CD4-positive, alpha-beta memory T cell (primary cell): ENCODE measurements around the gene LAG3. TPM values are rescaled to one million over a fixed set of nuclear protein-coding genes. Genes with fewer than 3 reads are reported as not detected.
A peak's percentile ranks its signal among the peaks of the same experiment; 100 is the strongest.

Experiments
- CTCF ChIA-PET: fragments of 350-600 bp; sonication (Branson Sonifier 250); formaldehyde crosslinking; loops from one replicate; lab custom pipeline; 2021; ENCODE audit warnings: inconsistent platforms; ENCODE audit not compliant: partially characterized antibody; lab: Charles Lee
- POLR2A ChIA-PET: fragments of 350-600 bp; sonication (Branson Sonifier 250); formaldehyde crosslinking; loops from one replicate; lab custom pipeline; 2021; ENCODE audit not compliant: partially characterized antibody; lab: Charles Lee
- DNase-seq, 5 donors: peaks; one replicate each; pipeline versions ENCODE4 v3.0.0 to v3.0.0-alpha.2; 2020 to 2022; ENCODE audit warnings: mixed read lengths in 1 of 5
- H3K27ac ChIP-seq: one replicate; pipeline ENCODE4 v1.7.0; 2013; ENCODE audit warnings: low read depth, low read length
- H3K27me3 ChIP-seq: 2 replicates; pipeline ENCODE4 v1.7.0; 2013; ENCODE audit warnings: mild to moderate bottlenecking, low read length, moderate library complexity; ENCODE audit not compliant: insufficient read depth
- H3K36me3 ChIP-seq: 2 replicates; pipeline ENCODE4 v1.7.0; 2013; ENCODE audit warnings: mild to moderate bottlenecking, low read length, moderate library complexity; ENCODE audit not compliant: insufficient read depth
- H3K4me1 ChIP-seq: 2 replicates; pipeline ENCODE4 v1.7.0; 2013; ENCODE audit warnings: mild to moderate bottlenecking, low read length, moderate library complexity; ENCODE audit not compliant: insufficient read depth
- H3K4me3 ChIP-seq, 2 donors: one replicate each; pipeline ENCODE4 v1.7.0; 2013; ENCODE audit warnings: low read length in 2 of 2, mild to moderate bottlenecking in 1 of 2
- H3K9me3 ChIP-seq, 2 donors: one replicate each; pipeline ENCODE4 v1.7.0; 2013; ENCODE audit warnings: low read length in 2 of 2, control low read depth in 1 of 2; ENCODE audit not compliant: control insufficient read depth in 1 of 2
- H3K27ac Mint-ChIP-seq, 7 donors: one replicate each; pipeline ENCODE4 v1.8.0; 2020 to 2021; ENCODE audit warnings: mixed read lengths in 7 of 7, mild to moderate bottlenecking in 6 of 7, inconsistent platforms in 3 of 7, moderate library complexity in 3 of 7
- H3K27me3 Mint-ChIP-seq, 2 donors: one replicate each; pipeline ENCODE4 v1.8.0; 2020 to 2021; ENCODE audit warnings: mixed read lengths in 2 of 2
- H3K36me3 Mint-ChIP-seq, 2 donors: one replicate each; pipeline ENCODE4 v1.8.0; 2020 to 2021; ENCODE audit warnings: mixed read lengths in 2 of 2, inconsistent platforms in 1 of 2, mild to moderate bottlenecking in 1 of 2
- H3K4me1 Mint-ChIP-seq, 4 donors: one replicate each; pipeline ENCODE4 v1.8.0; 2020 to 2021; ENCODE audit warnings: mixed read lengths in 4 of 4, mild to moderate bottlenecking in 1 of 4
- H3K4me3 Mint-ChIP-seq, 8 donors: one replicate each; pipeline ENCODE4 v1.8.0; 2020 to 2021; ENCODE audit warnings: mixed read lengths in 8 of 8, mild to moderate bottlenecking in 7 of 8, moderate library complexity in 6 of 8, inconsistent platforms in 3 of 8
- H3K9me3 Mint-ChIP-seq, 8 donors: one replicate each; pipeline ENCODE4 v1.8.0; 2020 to 2021; ENCODE audit warnings: mixed read lengths in 8 of 8, mild to moderate bottlenecking in 5 of 8, inconsistent platforms in 3 of 8, moderate library complexity in 1 of 8
- intact Hi-C: fragments of 100-400 bp; cut with micrococcal nuclease; formaldehyde crosslinking; loops from one replicate; pipeline ENCODE4 v1.15.1; 2023
- polyA plus RNA-seq, 2 donors: library from polyadenylated mRNA; unstranded; fragments of 300-500 nt; fragmentation: Illumina TruSeq; gene quantifications; one replicate each; pipeline ENCODE4 v1.2.3, GENCODE V29; 2021
- total RNA-seq, 2 experiments: library from RNA; stranded (reverse); gene quantifications; one replicate each; pipeline ENCODE4 v1.2.3, GENCODE V29; 2021

The LAG3 gene
- total and polyA plus RNA-seq, 4 experiments from 2014 or later = 2.4 to 8.3 (median 4.4) TPM

DNA sequence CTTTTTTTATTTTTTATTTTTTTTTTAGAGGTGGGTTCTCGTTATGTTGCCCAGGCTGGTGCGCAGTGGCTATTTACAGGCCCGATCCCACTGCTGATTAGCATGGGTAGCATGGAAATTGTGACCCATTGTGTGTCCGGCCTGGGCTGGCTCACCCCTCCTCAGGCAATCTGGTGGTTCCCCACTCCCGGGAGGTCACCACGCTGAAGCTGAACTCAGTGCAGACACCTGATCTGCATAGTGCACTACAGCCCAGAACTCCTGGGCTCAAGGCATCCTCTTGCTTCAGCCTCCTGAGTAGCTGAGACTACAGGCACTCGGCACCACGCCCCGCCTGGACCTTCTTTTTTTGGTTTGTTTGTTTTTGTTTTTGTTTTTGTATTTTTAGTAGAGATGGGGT, 11.5 kb downstream of the LAG3 start:
- Histone ChIP-seq H3K27ac (no peak overlapping the region), H3K4me1 (peaks cover 51% of the 10 kb centered on the region), H3K9me3 (no peaks in the 10 kb centered on the region), H3K27me3 (no peaks in the 10 kb centered on the region), H3K4me3 (no peak overlapping the region), H3K36me3 (no peaks in the 10 kb centered on the region)
- Mint-ChIP-seq H3K4me1 (peaks cover 23 to 74% (median 53%) of the 10 kb centered on the region in 4 donors), H3K9me3 (no peaks in the 10 kb centered on the region), H3K27me3 (peaks cover 0 to under 1% of the 10 kb centered on the region in 2 donors), H3K36me3 (no peaks in the 10 kb centered on the region), H3K27ac (peak overlapping the region in 5 of 7 donors; percentile 64 to 89 (median 80)), H3K4me3 (no peak overlapping the region)
- CTCF ChIA-PET = interaction anchor here (0.8 to 28.3 kb wide), 5 partner anchors 9 to 44 kb away, joined by 3 to 343 read pairs (median 64); partner anchors contain the start of genes GPR162, LAG3, MLF2 and P3H3
- intact Hi-C loops = loop anchor here (10.0 kb wide), 1 partner anchor 359 kb away; no protein-coding TSS in a partner anchor
- DNase-seq = no peak
- POLR2A ChIA-PET = interaction anchor here (0.9 to 5.2 kb wide), 4 partner anchors 9 to 84 kb away, joined by 4 to 26 read pairs (median 6); partner anchors contain the start of genes MLF2 and TPI1

- Mint-ChIP-seq H3K27me3 (no peaks in the 10 kb centered on the region), H3K36me3 (peaks cover 0 to 2% of the 10 kb centered on the region in 2 donors), H3K4me1 (peaks cover 24 to 74% (median 54%) of the 10 kb centered on the region in 4 donors), H3K9me3 (no peaks in the 10 kb centered on the region), H3K4me3 (peak overlapping the region in 3 of 8 donors; percentile 7 to 50 (median 20)), H3K27ac (peak overlapping the region; percentile 43 to 89 (median 80))
- POLR2A ChIA-PET = interaction anchor here (0.8 to 5.2 kb wide), 6 partner anchors 8 to 95 kb away, joined by 3 to 26 read pairs (median 4); partner anchors contain the start of genes MLF2, TPI1 and ZNF384
- Histone ChIP-seq H3K4me1 (peaks cover 52% of the 10 kb centered on the region), H3K9me3 (no peaks in the 10 kb centered on the region), H3K36me3 (no peaks in the 10 kb centered on the region), H3K4me3 (no peak overlapping the region), H3K27me3 (no peaks in the 10 kb centered on the region), H3K27ac (peak overlapping the region; percentile 12)
- no peak for DNase-seq
- CTCF ChIA-PET = interaction anchor here (1.0 to 28.3 kb wide), 5 partner anchors 10 to 164 kb away, joined by 3 to 343 read pairs (median 64); partner anchors contain the start of genes GPR162, LAG3, MLF2 and P3H3
- intact Hi-C loops = loop anchor here (10.0 kb wide), 1 partner anchor 359 kb away; no protein-coding TSS in a partner anchor
Observed at GRCh38 chr12:6784296-6784695, 12.0 kb downstream of the LAG3 start.

GRCh38 chr12:6784761-6785160, 12.4 kb downstream of the LAG3 start:
- H3K9me3 ChIP-seq = no peaks in the 10 kb centered on the region
- Mint-ChIP-seq H3K4me1 (peaks cover 24 to 71% (median 53%) of the 10 kb centered on the region in 4 donors), H3K27ac (peak overlapping the region; percentile 43 to 89 (median 80)), H3K36me3 (peaks cover 0 to 6% of the 10 kb centered on the region in 2 donors), H3K9me3 (no peaks in the 10 kb centered on the region), H3K27me3 (no peaks in the 10 kb centered on the region), H3K4me3 (peak overlapping the region in 3 of 8 donors; percentile 7 to 50 (median 20))
- no peaks in the 10 kb centered on the region for H3K36me3 ChIP-seq
- H3K27me3 ChIP-seq = no peaks in the 10 kb centered on the region
- DNase-seq = no peak
- intact Hi-C loops = loop anchor here (10.0 kb wide), 1 partner anchor 360 kb away; no protein-coding TSS in a partner anchor
- POLR2A ChIA-PET = interaction anchor here (0.8 to 5.2 kb wide), 4 partner anchors 8 to 96 kb away, joined by 3 to 26 read pairs (median 6); partner anchors contain the start of genes MLF2 and ZNF384
- CTCF ChIA-PET = interaction anchor here (0.5 to 28.3 kb wide), 5 partner anchors 16 to 175 kb away, joined by 3 to 343 read pairs (median 64); partner anchors contain the start of genes GPR162, LAG3, MLF2 and P3H3
- no peak overlapping the region for H3K4me3 ChIP-seq
- peaks cover 52% of the 10 kb centered on the region for H3K4me1 ChIP-seq
- H3K27ac ChIP-seq = peak overlapping the region; percentile 12

- H3K27me3 Mint-ChIP-seq = no peaks in the 10 kb centered on the region
- H3K36me3 ChIP-seq = no peaks in the 10 kb centered on the region
- no peaks in the 10 kb centered on the region for H3K9me3 ChIP-seq
- H3K27me3 ChIP-seq = no peaks in the 10 kb centered on the region
- intact Hi-C loops = loop anchor here (10.0 kb wide), 1 partner anchor 362 kb away; no protein-coding TSS in a partner anchor
- peak overlapping the region in 1 of 2 donors; percentile 36 for H3K4me3 ChIP-seq
- CTCF ChIA-PET = interaction anchor here (1.3 to 28.3 kb wide), 7 partner anchors 9 to 83 kb away, joined by 3 to 343 read pairs (median 13); partner anchors contain the start of genes GPR162, LAG3, MLF2 and P3H3
- H3K27ac Mint-ChIP-seq = peak overlapping the region; percentile 89 to 97 (median 96)
- H3K4me1 Mint-ChIP-seq = peaks cover 27 to 79% (median 57%) of the 10 kb centered on the region in 4 donors
- peak overlapping the region; percentile 65 to 87 (median 73) for H3K4me3 Mint-ChIP-seq
- H3K27ac ChIP-seq = peak overlapping the region; percentile 70
- peaks cover 52% of the 10 kb centered on the region for H3K4me1 ChIP-seq
- peaks cover 0 to 11% of the 10 kb centered on the region in 2 donors for H3K36me3 Mint-ChIP-seq
- H3K9me3 Mint-ChIP-seq = no peaks in the 10 kb centered on the region
- peak; percentile 61 to 75 (median 68) for DNase-seq
- POLR2A ChIA-PET = interaction anchor here (0.6 to 2.2 kb wide), 12 partner anchors 9 to 181 kb away, joined by 3 to 21 read pairs (median 5); partner anchors contain the start of genes GPR162, MLF2, P3H3 and PTMS
Observed at GRCh38 chr12:6786416-6787094, 14.2 kb downstream of the LAG3 start.

GRCh38 chr12:6787309-6787708, 15.0 kb downstream of the LAG3 start:
- Mint-ChIP-seq H3K36me3 (peaks cover 0 to 15% of the 10 kb centered on the region in 2 donors), H3K27me3 (no peaks in the 10 kb centered on the region), H3K27ac (peak overlapping the region; percentile 89 to 97 (median 96)), H3K9me3 (no peaks in the 10 kb centered on the region), H3K4me3 (peak overlapping the region in 7 of 8 donors; percentile 65 to 87 (median 74)), H3K4me1 (peaks cover 31 to 86% (median 60%) of the 10 kb centered on the region in 4 donors)
- Histone ChIP-seq H3K4me3 (no peak overlapping the region), H3K36me3 (no peaks in the 10 kb centered on the region), H3K27me3 (no peaks in the 10 kb centered on the region), H3K9me3 (no peaks in the 10 kb centered on the region), H3K4me1 (peaks cover 54% of the 10 kb centered on the region), H3K27ac (peak overlapping the region; percentile 70)
- intact Hi-C loops = loop anchor here (10.0 kb wide), 1 partner anchor 363 kb away; no protein-coding TSS in a partner anchor
- POLR2A ChIA-PET = interaction anchor here (0.7 to 2.5 kb wide), 12 partner anchors 9 to 182 kb away, joined by 3 to 21 read pairs (median 5); partner anchors contain the start of genes GPR162, MLF2, P3H3 and USP5
- CTCF ChIA-PET = interaction anchor here (1.3 to 28.3 kb wide), 6 partner anchors 10 to 83 kb away, joined by 3 to 343 read pairs (median 38); partner anchors contain the start of genes GPR162, LAG3, MLF2 and P3H3
- DNase-seq = no peak

GRCh38 chr12:6788972-6789924, 16.9 kb downstream of the LAG3 start, which contains the start of gene CD4:
Gene CD4, plus strand, starts transcription at chr12:6789528. Its CDS starts 10,611 bp downstream, at chr12:6800139.
- H3K36me3 ChIP-seq = no peaks in the 10 kb centered on the region
- H3K27me3 Mint-ChIP-seq = no peaks in the 10 kb centered on the region
- peaks cover 41 to 95% (median 64%) of the 10 kb centered on the region in 4 donors for H3K4me1 Mint-ChIP-seq
- peaks cover 0 to 29% of the 10 kb centered on the region in 2 donors for H3K36me3 Mint-ChIP-seq
- peak within 1 kb of the TSS; percentile 79 to 95 for H3K4me3 ChIP-seq
- H3K9me3 ChIP-seq = no peaks in the 10 kb centered on the region
- DNase-seq = peak; percentile 78 to 87 (median 79)
- ChIA-PET CTCF (interaction anchor here (0.8 to 28.3 kb wide), 10 partner anchors 9 to 105 kb away, joined by 3 to 303 read pairs (median 8); partner anchors contain the start of genes GPR162, LAG3, MLF2 and P3H3), POLR2A (interaction anchor here (0.6 to 2.8 kb wide), 37 partner anchors 9 to 327 kb away, joined by 3 to 36 read pairs (median 4); partner anchors contain the start of genes C12orf57, COPS7A, GPR162 and LAG3)
- peak within 1 kb of the TSS; percentile 95 to 99 (median 98) for H3K4me3 Mint-ChIP-seq
- peak within 1 kb of the TSS; percentile 90 to 99 (median 98) for H3K27ac Mint-ChIP-seq
- intact Hi-C loops = loop anchor here (10.0 kb wide), 1 partner anchor 364 kb away; no protein-coding TSS in a partner anchor
- no peaks in the 10 kb centered on the region for H3K27me3 ChIP-seq
- peaks cover 63% of the 10 kb centered on the region for H3K4me1 ChIP-seq
- H3K9me3 Mint-ChIP-seq = no peaks in the 10 kb centered on the region
- peak within 1 kb of the TSS; percentile 83 for H3K27ac ChIP-seq
